Measurements from ENCODE around the gene ANKFN1.

Gene ANKFN1

DNA sequence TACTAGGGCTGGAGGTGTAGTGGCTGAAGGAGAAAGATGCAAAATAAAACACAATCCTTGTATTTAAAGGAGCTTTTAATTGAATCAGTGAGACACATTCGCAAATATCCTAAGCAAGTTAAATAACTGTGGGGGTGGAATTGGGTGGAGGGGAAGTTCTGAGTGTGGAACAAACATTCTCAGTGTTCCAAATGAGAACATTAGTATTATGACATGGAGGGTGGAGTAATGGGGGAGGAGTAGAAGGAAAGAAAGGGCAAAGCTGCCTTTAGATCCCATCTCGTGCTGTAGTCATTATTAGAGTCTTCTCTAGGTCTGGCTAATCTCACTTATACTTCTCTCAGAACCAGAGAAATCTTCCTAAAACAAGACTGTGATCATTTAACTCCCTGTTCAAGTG lies 169.7 kb downstream of the ANKFN1 start:
- H3K4me3 ChIP-seq (ENCODE audit: low read depth, low read length), result no peak overlapping the region
- TF ChIP-seq, protein P1, sequence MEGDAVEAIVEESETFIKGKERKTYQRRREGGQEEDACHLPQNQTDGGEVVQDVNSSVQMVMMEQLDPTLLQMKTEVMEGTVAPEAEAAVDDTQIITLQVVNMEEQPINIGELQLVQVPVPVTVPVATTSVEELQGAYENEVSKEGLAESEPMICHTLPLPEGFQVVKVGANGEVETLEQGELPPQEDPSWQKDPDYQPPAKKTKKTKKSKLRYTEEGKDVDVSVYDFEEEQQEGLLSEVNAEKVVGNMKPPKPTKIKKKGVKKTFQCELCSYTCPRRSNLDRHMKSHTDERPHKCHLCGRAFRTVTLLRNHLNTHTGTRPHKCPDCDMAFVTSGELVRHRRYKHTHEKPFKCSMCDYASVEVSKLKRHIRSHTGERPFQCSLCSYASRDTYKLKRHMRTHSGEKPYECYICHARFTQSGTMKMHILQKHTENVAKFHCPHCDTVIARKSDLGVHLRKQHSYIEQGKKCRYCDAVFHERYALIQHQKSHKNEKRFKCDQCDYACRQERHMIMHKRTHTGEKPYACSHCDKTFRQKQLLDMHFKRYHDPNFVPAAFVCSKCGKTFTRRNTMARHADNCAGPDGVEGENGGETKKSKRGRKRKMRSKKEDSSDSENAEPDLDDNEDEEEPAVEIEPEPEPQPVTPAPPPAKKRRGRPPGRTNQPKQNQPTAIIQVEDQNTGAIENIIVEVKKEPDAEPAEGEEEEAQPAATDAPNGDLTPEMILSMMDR (IDR thresholded peaks at IDR 0.05; ENCODE audit: low read depth, low read length), result no peak

DNA sequence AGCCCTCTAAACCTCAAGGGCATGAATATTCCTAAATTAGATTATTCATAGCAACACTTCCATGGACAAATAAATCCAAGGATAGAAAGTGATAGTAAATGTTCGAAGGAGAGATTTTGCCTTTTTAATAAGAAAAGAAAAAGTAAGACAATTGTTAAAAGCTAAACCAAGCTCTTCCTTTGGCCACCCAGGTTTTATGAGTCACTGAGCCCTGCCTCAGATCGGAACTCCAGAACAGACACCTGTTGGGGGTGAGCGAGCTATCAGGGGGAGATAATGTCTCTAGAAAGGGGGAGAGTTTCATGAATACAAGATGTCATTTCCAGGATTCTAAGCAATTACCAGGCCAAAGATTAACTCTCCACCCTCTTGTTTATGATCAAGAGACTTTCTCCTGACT lies 171.4 kb downstream of the ANKFN1 start:
- TF ChIP-seq, protein P1 (IDR thresholded peaks at IDR 0.05; ENCODE audit: low read depth, low read length), result no peak

DNA sequence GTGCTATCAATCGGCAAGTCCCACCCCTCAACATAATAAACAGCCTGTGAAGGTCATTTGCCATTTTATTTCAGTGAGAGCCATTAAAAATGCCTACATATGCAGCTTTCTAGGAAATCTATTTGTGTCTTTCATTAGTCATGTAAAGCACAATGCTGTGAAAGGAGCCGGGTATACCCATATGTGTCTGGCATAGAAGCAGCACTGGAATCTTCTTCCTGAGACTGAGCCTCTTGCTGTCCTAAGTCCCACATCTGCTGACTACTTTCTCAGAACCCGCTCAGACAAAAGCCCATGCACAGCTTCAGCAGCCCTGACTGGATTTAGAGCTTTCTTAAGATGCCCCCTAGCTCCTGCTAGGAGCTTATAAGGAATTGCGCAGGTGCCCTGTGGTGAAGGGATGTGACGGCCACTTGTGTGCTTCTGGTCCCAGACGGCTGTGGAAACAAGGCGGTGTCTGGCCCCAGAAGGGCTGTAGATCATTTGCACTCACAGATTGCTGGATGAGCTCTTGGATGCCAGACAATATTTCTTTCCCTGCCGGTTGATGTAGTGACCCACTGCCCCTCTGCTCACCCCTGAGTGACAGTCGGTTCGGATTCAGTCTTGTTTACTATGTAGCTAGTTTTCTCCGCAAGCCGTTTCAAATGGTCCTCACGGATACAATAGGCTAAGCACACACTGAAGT lies 172.2 kb downstream of the ANKFN1 start:
- TF ChIP-seq, protein P1 (IDR thresholded peaks at IDR 0.05; ENCODE audit: low read depth, low read length), result no peak
- no peak overlapping the region for H3K4me3 ChIP-seq (ENCODE audit: low read depth, low read length)

More for the DNA sequence above, 171.4 kb downstream of the ANKFN1 start:
- H3K4me3 ChIP-seq (ENCODE audit: low read depth, low read length), result no peak overlapping the region

DNA sequence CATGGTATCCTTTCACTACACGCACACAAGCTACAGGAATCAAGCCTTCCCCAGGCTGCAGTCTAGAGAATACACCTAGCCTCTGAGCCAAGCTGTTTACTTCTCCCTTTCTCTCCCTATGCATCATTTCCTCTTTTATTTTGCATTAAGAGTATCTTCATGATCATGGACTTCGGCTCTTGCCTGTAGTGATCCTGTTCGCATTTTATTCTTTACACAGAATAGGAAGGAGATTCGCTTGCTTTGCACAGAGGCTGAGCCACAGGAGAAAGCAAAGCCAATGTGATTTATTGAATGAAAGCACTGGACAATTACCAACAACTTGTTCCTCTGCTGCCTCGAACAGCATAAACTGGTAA lies 172.7 kb downstream of the ANKFN1 start:
- TF ChIP-seq, protein P1 (IDR thresholded peaks at IDR 0.05; ENCODE audit: low read depth, low read length), result no peak
- H3K4me3 ChIP-seq (ENCODE audit: low read depth, low read length), result no peak overlapping the region

DNA sequence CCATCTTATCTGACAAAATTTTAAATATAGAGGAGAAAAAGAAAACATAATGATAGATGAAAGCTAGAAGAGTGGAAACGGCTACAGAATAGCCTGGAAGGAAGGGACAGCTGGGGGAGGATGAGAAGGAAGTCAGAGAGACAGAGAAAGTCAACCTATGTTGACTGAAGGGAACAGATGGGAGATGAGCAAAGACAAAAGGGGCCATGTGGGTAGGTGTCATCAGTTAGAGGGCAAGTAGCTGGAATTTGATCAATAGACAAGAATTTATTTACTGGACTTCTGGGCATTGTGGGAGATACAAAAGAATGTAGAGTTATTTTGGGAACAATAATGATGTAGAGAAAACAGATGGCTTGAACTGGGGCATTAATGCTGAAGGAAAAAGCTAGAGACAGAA lies 194.4 kb downstream of the ANKFN1 start:
- H3K4me3 ChIP-seq (ENCODE audit: low read depth, low read length), result no peak overlapping the region
- TF ChIP-seq, protein P1 (IDR thresholded peaks at IDR 0.05; ENCODE audit: low read depth, low read length), result no peak

DNA sequence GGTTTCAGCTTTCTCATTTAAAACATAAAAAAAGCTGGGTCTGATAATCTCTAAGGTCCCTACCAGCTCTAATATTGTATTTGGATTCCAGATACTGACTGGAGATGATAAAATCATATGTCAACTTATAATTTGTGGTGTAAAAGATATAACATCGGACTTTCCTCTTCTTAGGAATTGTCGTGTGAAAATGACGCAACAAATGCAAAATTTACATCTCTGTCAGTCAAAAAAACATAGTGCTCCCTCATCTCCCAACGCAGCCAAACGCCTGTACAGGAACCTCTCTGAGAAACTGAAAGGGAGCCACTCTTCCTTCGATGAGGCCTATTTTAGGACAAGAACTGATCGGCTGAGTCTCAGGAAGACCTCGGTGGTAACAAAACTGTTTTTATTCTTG lies 197.3 kb downstream of the ANKFN1 start:
- no peak overlapping the region for H3K4me3 ChIP-seq (ENCODE audit: low read depth, low read length)
- TF ChIP-seq, protein P1 (IDR thresholded peaks at IDR 0.05; ENCODE audit: low read depth, low read length), result no peak

DNA sequence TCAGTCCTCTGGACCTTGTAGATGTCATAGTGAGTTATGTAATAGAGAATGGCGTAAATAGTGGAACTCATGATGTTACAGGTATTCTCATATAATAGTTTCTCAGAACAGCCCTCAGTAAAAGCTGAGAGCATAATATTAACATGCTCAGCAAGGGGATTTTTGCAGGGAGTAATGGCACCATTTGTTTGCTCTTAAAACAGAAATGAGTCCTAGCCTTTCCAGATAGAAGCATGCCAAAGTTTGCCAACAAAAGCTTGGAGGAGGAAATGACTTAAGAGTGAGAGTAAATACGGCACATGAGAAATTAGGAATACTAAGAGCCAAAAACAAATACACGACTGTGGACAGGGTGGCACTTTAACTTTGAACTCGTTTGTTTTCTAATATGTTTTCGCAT lies 198.4 kb downstream of the ANKFN1 start:
- TF ChIP-seq, protein P1 (IDR thresholded peaks at IDR 0.05; ENCODE audit: low read depth, low read length), result no peak

More for the DNA sequence above, 198.4 kb downstream of the ANKFN1 start:
- no peak overlapping the region for H3K4me3 ChIP-seq (ENCODE audit: low read depth, low read length)

All from WI38 (cell line).